Naive thymus-derived CD4-positive, alpha-beta T cell (primary cell): ENCODE results near the gene MLF2. TPM values are rescaled to one million over a fixed set of nuclear protein-coding genes. Genes with fewer than 3 reads are reported as not detected.
A peak's percentile ranks its signal among the peaks of the same experiment; 100 is the strongest.

Source experiments
- ATAC-seq: fragments of 150-1000 bp; cut with Tn5 transposase; 2 replicates; pipeline ENCODE4 v1.10.0; 2021; ENCODE audit warnings: mild to moderate bottlenecking, moderate library complexity
- CTCF ChIA-PET: fragments of 350-600 bp; sonication (Branson Sonifier 250); formaldehyde crosslinking; loops from one replicate; lab custom pipeline; 2021; ENCODE audit warnings: antibody characterized with exemption; lab: Charles Lee
- POLR2A ChIA-PET: fragments of 350-600 bp; sonication (Branson Sonifier 250); formaldehyde crosslinking; loops from one replicate; lab custom pipeline; 2021; ENCODE audit warnings: antibody characterized with exemption, inconsistent platforms; lab: Charles Lee
- DNase-seq, 9 donors: peaks; one replicate each; pipeline versions ENCODE4 v3.0.0 to v3.0.0-alpha.2; 2020 to 2022; ENCODE audit warnings: mixed read lengths in 1 of 9
- H3K27ac ChIP-seq: one replicate; pipeline ENCODE4 v1.7.0; 2013; ENCODE audit warnings: mild to moderate bottlenecking, low read depth, low read length, moderate library complexity
- H3K27me3 ChIP-seq, 2 donors: one replicate each; pipeline ENCODE4 v1.7.0; 2013; ENCODE audit warnings: low read length in 2 of 2, mild to moderate bottlenecking in 2 of 2, moderate library complexity in 2 of 2; ENCODE audit not compliant: control insufficient read depth in 2 of 2, insufficient read depth in 2 of 2
- H3K36me3 ChIP-seq, 3 experiments: 1 replicate in 2 of 3; 2 replicates in 1 of 3; pipeline ENCODE4 v1.7.0; 2013; ENCODE audit warnings: low read length in 3 of 3, mild to moderate bottlenecking in 3 of 3, moderate library complexity in 1 of 3; ENCODE audit not compliant: insufficient read depth in 3 of 3, control insufficient read depth in 2 of 3
- H3K4me1 ChIP-seq, 2 donors: one replicate each; pipeline ENCODE4 v1.7.0; 2013; ENCODE audit warnings: low read length in 2 of 2, mild to moderate bottlenecking in 2 of 2, moderate library complexity in 1 of 2; ENCODE audit not compliant: control insufficient read depth in 2 of 2, insufficient read depth in 2 of 2
- H3K4me3 ChIP-seq: 2 replicates; pipeline ENCODE4 v1.7.0; 2013; ENCODE audit warnings: mild to moderate bottlenecking, low read length
- H3K9me3 ChIP-seq, 3 experiments: 1 replicate in 2 of 3; 2 replicates in 1 of 3; pipeline ENCODE4 v1.7.0; 2013; ENCODE audit warnings: low read length in 3 of 3; ENCODE audit not compliant: control insufficient read depth in 2 of 3
- H3K27ac Mint-ChIP-seq, 9 donors: one replicate each; pipeline ENCODE4 v1.8.0; 2020 to 2022; ENCODE audit warnings: mixed read lengths in 9 of 9, mild to moderate bottlenecking in 8 of 9, moderate library complexity in 5 of 9, inconsistent platforms in 2 of 9
- H3K27me3 Mint-ChIP-seq, 5 donors: one replicate each; pipeline ENCODE4 v1.8.0; 2021 to 2022; ENCODE audit warnings: mixed read lengths in 5 of 5, mild to moderate bottlenecking in 1 of 5
- H3K36me3 Mint-ChIP-seq, 5 donors: one replicate each; pipeline ENCODE4 v1.8.0; 2020 to 2022; ENCODE audit warnings: mixed read lengths in 5 of 5, mild to moderate bottlenecking in 3 of 5, inconsistent platforms in 1 of 5
- H3K4me1 Mint-ChIP-seq, 7 donors: one replicate each; pipeline ENCODE4 v1.8.0; 2020 to 2022; ENCODE audit warnings: mixed read lengths in 7 of 7, mild to moderate bottlenecking in 3 of 7, inconsistent platforms in 1 of 7
- H3K4me3 Mint-ChIP-seq, 10 donors: one replicate each; pipeline ENCODE4 v1.8.0; 2020 to 2022; ENCODE audit warnings: mild to moderate bottlenecking in 10 of 10, mixed read lengths in 10 of 10, moderate library complexity in 6 of 10, inconsistent platforms in 2 of 10
- H3K9me3 Mint-ChIP-seq, 11 donors: one replicate each; pipeline ENCODE4 v1.8.0; 2020 to 2022; ENCODE audit warnings: mixed read lengths in 11 of 11, mild to moderate bottlenecking in 4 of 11, inconsistent platforms in 1 of 11, moderate library complexity in 1 of 11
- intact Hi-C, 2 donors: fragments of 100-400 bp; cut with micrococcal nuclease; formaldehyde crosslinking; loops; one replicate each; pipeline ENCODE4 v1.15.1; 2023
- polyA plus RNA-seq, 2 donors: library from polyadenylated mRNA; unstranded; fragments of 300-500 nt; fragmentation: Illumina TruSeq; gene quantifications; one replicate each; pipeline ENCODE4 v1.2.3, GENCODE V29; 2021
- total RNA-seq, 6 experiments: library from RNA in 5 of 6; stranded (reverse) in 5 of 6; gene quantifications; 1 replicate in 5 of 6; 2 replicates in 1 of 6; pipeline ENCODE4 v1.2.3 and lab custom pipeline; 2021 to 2026

MLF2 gene
- total and polyA plus RNA-seq, 7 experiments from 2014 or later = 84.6 to 141 (median 119) TPM

DNA sequence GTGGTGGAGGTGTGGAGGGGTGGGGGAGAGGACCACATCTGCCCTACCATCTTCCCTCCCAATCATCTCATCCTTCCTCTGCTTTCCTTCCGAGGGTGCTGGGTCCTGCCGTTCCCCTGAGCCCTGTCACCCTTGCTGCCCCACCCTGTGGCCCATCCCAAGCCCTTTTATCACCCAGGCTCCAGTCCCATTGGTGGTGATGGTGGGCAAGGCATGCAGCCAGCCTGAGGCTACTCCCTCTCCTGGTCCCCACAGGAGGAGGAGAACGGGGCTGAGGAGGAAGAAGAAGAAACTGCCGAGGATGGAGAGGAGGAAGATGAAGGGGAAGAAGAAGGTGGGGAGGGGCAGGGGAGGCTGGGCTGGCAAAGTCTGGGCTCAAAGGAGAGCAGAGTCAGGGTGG lies 16.7 kb upstream of the MLF2 start:
- intact Hi-C loops = loop anchor here in 1 of 2 donors (10.0 kb wide), 1 partner anchor 185 kb away; the partner anchor contains the start of gene PTPN6
- ATAC-seq (no peak), DNase-seq (no peak)
- peaks cover under 1 to 55% (median 25%) of the 10 kb centered on the region in 5 donors for H3K27me3 Mint-ChIP-seq
- POLR2A ChIA-PET = interaction anchor here (0.7 to 1.2 kb wide), 4 partner anchors 9 to 82 kb away, joined by 3 to 4 read pairs (median 3); partner anchors contain the start of genes CDCA3 and USP5
- peaks cover 11 to 46% of the 10 kb centered on the region in 2 donors for H3K4me1 ChIP-seq
- H3K36me3 Mint-ChIP-seq = peaks cover 0 to 4% (median 0%) of the 10 kb centered on the region in 5 donors
- no peak overlapping the region for H3K27ac ChIP-seq
- H3K4me3 ChIP-seq = no peak overlapping the region
- CTCF ChIA-PET = interaction anchor here (0.8 to 3.1 kb wide), 2 partner anchors 9 to 16 kb away, joined by 3 to 14 read pairs; partner anchors contain the start of gene MLF2
- no peaks in the 10 kb centered on the region for H3K9me3 ChIP-seq
- H3K36me3 ChIP-seq = no peaks in the 10 kb centered on the region
- peaks cover 0 to 1% (median 0%) of the 10 kb centered on the region in 11 donors for H3K9me3 Mint-ChIP-seq
- peak overlapping the region in 3 of 9 donors; percentile 40 to 87 (median 48) for H3K27ac Mint-ChIP-seq
- no peaks in the 10 kb centered on the region for H3K27me3 ChIP-seq
- no peak overlapping the region for H3K4me3 Mint-ChIP-seq
- peaks cover 34 to 70% (median 48%) of the 10 kb centered on the region in 7 donors for H3K4me1 Mint-ChIP-seq

DNA sequence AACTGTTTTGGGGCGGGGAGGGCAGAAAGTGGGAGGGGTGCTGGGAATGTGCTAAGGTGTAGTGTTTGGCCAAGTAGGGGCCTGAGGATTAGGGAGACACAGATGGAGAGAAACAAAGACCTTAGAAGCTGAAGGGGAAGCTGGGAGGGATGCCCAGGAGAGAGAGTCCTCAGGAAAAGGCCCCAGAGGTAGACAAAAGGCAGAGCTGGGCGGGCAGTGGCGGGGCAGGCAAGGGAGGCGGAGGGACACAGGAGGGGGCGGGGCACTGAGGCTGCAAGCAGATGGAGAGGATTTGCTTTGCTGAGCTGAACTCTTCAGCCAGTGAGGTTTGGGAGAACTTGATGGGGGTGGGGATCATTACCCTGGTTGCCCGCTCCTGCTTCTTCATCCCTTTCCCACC lies 16.0 kb upstream of the MLF2 start:
- Mint-ChIP-seq H3K27me3 (peaks cover 5 to 59% (median 26%) of the 10 kb centered on the region in 5 donors), H3K4me3 (peak overlapping the region in 3 of 10 donors; percentile 58 to 96 (median 96)), H3K4me1 (peaks cover 31 to 71% (median 47%) of the 10 kb centered on the region in 7 donors), H3K9me3 (no peaks in the 10 kb centered on the region), H3K27ac (peak overlapping the region in 1 of 9 donors; percentile 58), H3K36me3 (peaks cover 0 to 3% (median 0%) of the 10 kb centered on the region in 5 donors)
- Histone ChIP-seq H3K4me3 (no peak overlapping the region), H3K9me3 (no peaks in the 10 kb centered on the region), H3K27me3 (no peaks in the 10 kb centered on the region), H3K4me1 (peaks cover 11 to 44% of the 10 kb centered on the region in 2 donors), H3K27ac (no peak overlapping the region), H3K36me3 (no peaks in the 10 kb centered on the region)
- ChIA-PET POLR2A (interaction anchor here (0.6 to 1.2 kb wide), 5 partner anchors 9 to 83 kb away, joined by 3 to 4 read pairs (median 3); partner anchors contain the start of genes CDCA3 and USP5), CTCF (interaction anchor here (0.6 kb wide), 1 partner anchor 52 kb away, joined by 3 read pairs; the partner anchor contains the start of gene GPR162)
- no peak for DNase-seq
- no peak for ATAC-seq
- intact Hi-C loops = loop anchor here in 1 of 2 donors (10.0 kb wide), 1 partner anchor 186 kb away; the partner anchor contains the start of gene PTPN6

DNA sequence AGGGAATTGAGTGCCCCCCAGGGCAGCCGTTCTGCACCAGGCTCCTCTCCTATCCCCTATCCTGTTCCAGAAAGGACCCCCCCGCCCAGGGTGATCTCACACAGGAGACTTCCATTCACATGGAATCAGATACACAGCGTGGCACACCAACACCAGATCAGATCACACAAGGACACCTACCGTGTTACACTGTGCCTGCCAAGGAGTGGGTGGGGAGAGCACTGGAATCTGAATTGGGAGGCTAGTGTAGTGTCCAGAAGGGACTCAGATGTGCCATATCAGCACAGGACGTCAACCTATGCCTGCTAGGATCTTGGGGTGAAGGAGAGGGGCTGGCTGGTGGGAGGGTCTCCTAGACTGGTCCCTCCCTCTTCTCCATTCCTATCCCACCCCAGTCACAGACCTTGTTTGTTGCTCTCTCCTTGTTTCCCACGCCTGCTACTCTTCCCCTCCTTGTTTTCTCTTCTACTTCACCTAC lies 15.5 kb upstream of the MLF2 start:
- H3K4me1 ChIP-seq = peaks cover 11 to 42% of the 10 kb centered on the region in 2 donors
- no peak for ATAC-seq
- Mint-ChIP-seq H3K4me1 (peaks cover 31 to 72% (median 47%) of the 10 kb centered on the region in 7 donors), H3K9me3 (no peaks in the 10 kb centered on the region), H3K4me3 (peak overlapping the region in 6 of 10 donors; percentile 38 to 96 (median 78)), H3K27ac (peak overlapping the region in 2 of 9 donors; percentile 29 to 30), H3K36me3 (peaks cover 0 to 3% (median 0%) of the 10 kb centered on the region in 5 donors), H3K27me3 (peaks cover 5 to 59% (median 26%) of the 10 kb centered on the region in 5 donors)
- no peaks in the 10 kb centered on the region for H3K9me3 ChIP-seq
- no peaks in the 10 kb centered on the region for H3K27me3 ChIP-seq
- H3K36me3 ChIP-seq = no peaks in the 10 kb centered on the region
- H3K4me3 ChIP-seq = no peak overlapping the region
- intact Hi-C loops = loop anchor here in 1 of 2 donors (10.0 kb wide), 1 partner anchor 186 kb away; the partner anchor contains the start of gene PTPN6
- H3K27ac ChIP-seq = no peak overlapping the region
- no peak for DNase-seq
- ChIA-PET POLR2A (interaction anchor here (0.9 to 1.0 kb wide), 3 partner anchors 12 to 83 kb away, joined by 3 read pairs; partner anchors contain the start of genes CDCA3 and USP5), CTCF (interaction anchor here (0.6 to 3.6 kb wide), 2 partner anchors 14 to 53 kb away, joined by 3 to 24 read pairs; partner anchors contain the start of gene GPR162)

DNA sequence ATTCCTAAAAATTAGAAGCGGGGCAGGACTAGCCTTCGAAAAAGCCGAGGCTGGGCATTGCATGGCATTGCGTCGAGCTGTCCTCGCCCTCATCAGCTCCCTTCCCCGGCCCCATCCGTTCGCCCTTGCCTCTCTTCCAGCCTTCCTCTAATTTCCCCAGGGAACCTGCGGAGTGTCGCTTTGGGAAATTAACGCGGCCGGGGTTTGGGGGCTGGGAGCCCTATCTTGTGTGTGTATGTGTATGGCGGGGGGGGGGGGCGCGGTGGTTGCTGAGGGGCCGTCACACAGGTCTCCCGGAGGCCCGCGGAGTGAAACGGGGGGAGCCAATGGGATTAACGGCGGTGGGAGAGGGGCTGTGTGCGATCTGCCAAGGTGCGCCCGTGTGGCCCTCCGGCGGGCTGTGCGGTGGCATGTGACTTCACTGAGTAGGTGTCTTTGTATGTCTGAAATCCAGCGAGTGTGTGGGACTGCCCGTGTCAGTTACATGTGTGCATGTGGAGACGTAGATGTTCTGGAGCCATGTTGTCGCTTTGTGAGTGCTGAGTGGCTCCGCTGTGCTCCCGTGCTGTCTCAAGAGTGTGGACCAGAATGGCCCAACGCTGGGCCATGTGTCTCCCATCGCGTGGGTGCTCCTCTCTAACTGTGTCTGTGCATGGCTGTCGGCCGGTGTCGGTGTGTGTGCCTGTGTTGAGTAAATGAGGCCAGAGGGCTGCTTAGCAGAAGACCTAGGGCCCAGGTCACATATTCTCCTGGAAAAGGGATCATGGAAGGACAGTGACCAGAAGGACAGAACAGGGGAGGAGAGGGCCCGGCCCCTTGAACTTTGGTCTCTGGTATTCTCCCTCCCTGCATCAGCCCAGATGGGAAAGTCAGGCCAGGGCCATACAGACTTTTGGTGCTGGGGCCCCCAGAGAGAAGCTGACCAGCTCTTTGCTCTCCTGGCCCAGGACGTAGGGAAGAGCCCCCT lies 14.7 kb upstream of the MLF2 start:
- Mint-ChIP-seq H3K9me3 (no peaks in the 10 kb centered on the region), H3K4me1 (peaks cover 31 to 65% (median 47%) of the 10 kb centered on the region in 7 donors), H3K27ac (peak overlapping the region in 6 of 9 donors; percentile 46 to 88 (median 66)), H3K27me3 (peaks cover 5 to 54% (median 26%) of the 10 kb centered on the region in 5 donors), H3K4me3 (peak overlapping the region; percentile 82 to 96 (median 88)), H3K36me3 (peaks cover 0 to 3% (median 0%) of the 10 kb centered on the region in 5 donors)
- intact Hi-C loops = loop anchor here (1.0 to 10.0 kb wide), 3 partner anchors 12 to 187 kb away; partner anchors contain the start of gene PTPN6 (in 1 of the 2)
- Histone ChIP-seq H3K27ac (no peak overlapping the region), H3K9me3 (no peaks in the 10 kb centered on the region), H3K4me3 (peak overlapping the region; percentile 51), H3K36me3 (no peaks in the 10 kb centered on the region), H3K27me3 (no peaks in the 10 kb centered on the region), H3K4me1 (peaks cover 7 to 33% of the 10 kb centered on the region in 2 donors)
- no peak for ATAC-seq
- POLR2A ChIA-PET = interaction anchor here (1.0 to 3.2 kb wide), 6 partner anchors 13 to 29 kb away, joined by 3 to 18 read pairs (median 12); partner anchors contain the start of genes CD4 and MLF2
- DNase-seq = no peak
- CTCF ChIA-PET = interaction anchor here (0.6 to 3.6 kb wide), 11 partner anchors 7 to 67 kb away, joined by 3 to 24 read pairs (median 6); partner anchors contain the start of genes CD4 and MLF2

DNA sequence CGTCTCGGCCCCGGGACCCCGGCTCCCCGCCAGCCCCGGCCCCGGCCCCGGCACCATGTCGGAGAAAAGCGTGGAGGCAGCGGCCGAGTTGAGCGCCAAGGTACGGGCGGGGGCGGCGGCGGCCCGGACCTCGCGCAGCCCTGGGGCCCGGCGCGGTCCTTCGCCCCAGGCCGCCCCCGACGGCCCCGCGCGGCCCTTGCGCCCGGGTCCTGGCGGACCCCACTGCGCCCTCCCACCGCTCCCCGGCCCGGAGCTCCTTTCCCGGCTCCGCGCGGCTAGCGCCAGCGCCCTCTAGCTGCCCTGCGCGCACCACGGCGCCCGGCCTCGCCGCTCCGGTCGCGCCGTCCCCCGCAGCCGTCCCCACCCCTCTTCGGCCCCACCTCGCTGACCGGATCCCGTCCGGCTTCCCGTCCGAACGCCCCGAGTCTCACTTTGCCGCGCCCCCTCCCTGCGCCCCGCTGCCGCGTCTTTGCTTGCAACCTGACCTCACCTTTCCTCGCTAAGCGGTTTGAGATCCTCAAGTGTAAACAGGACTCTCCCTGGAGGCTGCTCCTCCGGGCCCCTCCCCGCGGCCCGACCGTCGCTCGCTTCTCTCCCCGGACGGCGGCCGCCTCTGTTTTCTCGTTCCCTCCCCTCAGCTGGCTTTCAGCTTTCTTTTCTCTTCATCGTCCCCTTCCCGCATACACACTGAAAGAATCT lies 13.9 kb upstream of the MLF2 start:
- ChIA-PET POLR2A (interaction anchor here (1.0 to 3.2 kb wide), 9 partner anchors 10 to 55 kb away, joined by 3 to 18 read pairs (median 6); partner anchors contain the start of genes CD4, COPS7A, GPR162 and MLF2), CTCF (interaction anchor here (0.6 to 3.6 kb wide), 11 partner anchors 8 to 68 kb away, joined by 3 to 24 read pairs (median 6); partner anchors contain the start of genes CD4 and MLF2)
- H3K4me1 ChIP-seq = peaks cover 7 to 25% of the 10 kb centered on the region in 2 donors
- Mint-ChIP-seq H3K27me3 (peaks cover 5 to 46% (median 26%) of the 10 kb centered on the region in 5 donors), H3K4me1 (peaks cover 27 to 58% (median 39%) of the 10 kb centered on the region in 7 donors), H3K36me3 (peaks cover 0 to 2% (median 0%) of the 10 kb centered on the region in 5 donors), H3K4me3 (peak overlapping the region; percentile 82 to 96 (median 88)), H3K9me3 (no peaks in the 10 kb centered on the region), H3K27ac (peak overlapping the region in 6 of 9 donors; percentile 33 to 88 (median 66))
- no peaks in the 10 kb centered on the region for H3K27me3 ChIP-seq
- DNase-seq (peak in 7 of 9 donors; percentile 28 to 82 (median 44)), ATAC-seq (peak; percentile 83)
- no peaks in the 10 kb centered on the region for H3K36me3 ChIP-seq
- H3K9me3 ChIP-seq = no peaks in the 10 kb centered on the region
- no peak overlapping the region for H3K27ac ChIP-seq
- peak overlapping the region; percentile 51 for H3K4me3 ChIP-seq
- intact Hi-C loops = loop anchor here (1.0 to 10.0 kb wide), 4 partner anchors 13 to 188 kb away; partner anchors contain the start of genes MLF2 (in 1 of the 2) and PTPN6 (in 1 of the 2)
